HG03571 (cell line): Measurements from ENCODE around the gene CD6.

Source experiments
- ATAC-seq: cut with Tn5 transposase; IDR thresholded peaks from one replicate; pipeline ENCODE4 v1.9.1; 2021; ENCODE audit not compliant: unreplicated experiment

The CD6 gene

DNA sequence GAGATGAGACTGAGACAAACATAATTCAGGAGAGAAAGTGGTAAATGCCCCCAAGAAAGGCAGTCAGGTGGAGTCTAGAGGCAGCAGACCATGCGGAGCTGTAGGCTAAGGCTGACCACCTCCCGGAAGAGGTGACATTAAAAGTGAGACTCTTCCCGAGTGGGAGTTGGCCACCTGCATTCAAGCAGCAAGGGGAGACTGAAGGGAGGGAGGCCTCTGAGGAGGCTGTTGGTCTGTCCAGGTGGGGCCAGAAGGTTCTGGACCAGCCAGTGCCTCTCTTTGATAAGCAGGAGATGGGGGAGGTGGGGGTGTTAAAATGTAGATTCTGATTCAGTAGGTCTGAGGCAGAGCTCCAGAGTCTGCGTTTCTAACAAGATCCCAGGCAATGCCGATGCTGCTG lies 37.5 kb downstream of the CD6 start:
- no peak for ATAC-seq

DNA sequence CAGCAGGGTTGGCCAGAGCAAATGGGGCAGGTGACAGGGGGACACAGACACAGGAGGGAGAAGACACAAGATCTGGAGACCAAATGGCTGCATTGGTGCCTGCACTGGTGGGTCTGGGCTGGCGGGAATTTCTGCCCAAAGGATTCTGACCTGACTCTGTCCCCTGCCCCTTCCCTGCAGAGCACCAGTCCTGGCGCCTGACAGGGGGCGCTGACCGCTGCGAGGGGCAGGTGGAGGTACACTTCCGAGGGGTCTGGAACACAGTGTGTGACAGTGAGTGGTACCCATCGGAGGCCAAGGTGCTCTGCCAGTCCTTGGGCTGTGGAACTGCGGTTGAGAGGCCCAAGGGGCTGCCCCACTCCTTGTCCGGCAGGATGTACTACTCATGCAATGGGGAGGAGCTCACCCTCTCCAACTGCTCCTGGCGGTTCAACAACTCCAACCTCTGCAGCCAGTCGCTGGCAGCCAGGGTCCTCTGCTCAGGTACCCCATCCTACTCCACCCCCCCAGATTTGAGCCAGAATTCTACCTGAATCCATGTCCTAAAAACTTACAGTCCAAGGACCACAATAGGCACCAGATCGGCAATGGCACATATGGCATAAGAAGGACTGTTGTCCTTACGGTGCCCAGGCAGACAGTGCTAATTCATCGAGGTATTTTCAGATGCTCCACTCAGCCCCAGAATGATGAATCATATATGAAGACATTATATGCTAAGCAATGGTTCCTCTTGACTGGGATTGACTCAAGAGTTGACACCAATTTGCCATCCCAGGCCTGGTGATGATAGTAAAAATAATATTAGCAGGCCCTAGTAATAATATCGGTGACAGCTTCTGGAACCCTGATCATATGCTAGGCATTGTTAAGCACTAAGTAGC lies 38.2 kb downstream of the CD6 start:
- ATAC-seq = no peak

DNA sequence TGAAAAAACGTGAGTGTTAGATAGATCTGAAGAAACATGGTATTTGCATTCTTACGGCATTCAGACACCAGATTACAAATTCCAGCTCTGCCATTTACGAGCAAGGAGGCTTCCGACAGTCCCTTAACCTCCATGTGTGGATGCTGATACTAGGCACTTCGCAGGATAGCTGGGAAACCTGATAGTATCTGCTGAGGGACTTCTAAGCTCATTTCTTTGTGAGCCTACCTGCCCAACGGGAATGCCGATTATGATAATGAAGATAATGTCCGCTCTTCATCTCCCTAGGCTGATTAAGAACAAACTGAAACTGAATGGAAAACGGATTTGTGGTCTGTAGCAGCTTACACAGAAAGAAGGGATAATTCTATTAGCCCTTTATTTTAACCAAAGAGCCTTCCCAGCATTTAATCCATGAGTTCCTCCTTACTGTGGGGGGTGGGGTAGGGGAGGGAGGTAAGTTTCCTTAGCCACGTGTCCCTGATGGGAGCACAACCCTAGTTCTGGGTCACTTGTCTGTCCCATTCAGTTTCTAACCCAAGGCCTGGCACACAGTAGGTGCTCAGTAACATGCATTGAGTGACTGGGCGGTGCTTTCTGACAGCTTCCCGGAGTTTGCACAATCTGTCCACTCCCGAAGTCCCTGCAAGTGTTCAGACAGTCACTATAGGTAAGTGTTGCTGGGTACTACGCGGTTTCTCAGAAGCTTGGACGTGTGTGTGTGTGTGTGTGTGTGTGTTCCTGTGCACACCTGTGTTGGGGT lies 39.2 kb downstream of the CD6 start:
- no peak for ATAC-seq

DNA sequence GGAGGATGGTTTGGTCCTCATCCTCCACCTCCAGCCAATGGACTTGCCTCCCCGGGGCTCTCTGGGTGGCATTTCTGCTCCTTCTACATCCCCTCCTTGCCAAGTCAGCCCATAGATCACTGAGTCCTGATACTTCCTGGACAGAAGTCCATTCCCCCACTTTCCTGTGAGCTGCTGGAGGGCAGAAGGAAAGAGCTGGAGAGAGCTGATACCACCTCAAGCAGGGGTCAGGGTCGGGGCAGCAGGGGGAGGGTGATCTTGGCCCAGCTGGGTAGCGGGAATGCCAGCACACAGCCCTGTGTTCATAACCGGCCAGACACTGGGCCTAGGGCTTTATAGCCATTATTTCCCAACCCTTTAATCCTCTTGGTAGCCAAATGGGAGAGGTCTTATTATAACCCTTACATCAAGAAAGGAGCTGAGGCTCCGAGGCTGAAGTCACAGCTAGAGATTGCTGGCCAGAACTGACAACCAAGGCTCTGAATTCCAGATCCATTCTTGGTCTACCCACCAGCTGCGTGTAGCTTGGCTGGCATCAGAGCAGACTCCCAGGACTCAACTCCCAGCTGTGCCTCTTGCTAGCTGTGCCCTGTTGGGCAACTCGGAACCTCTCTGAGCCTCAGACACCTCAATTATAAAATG lies 39.9 kb downstream of the CD6 start:
- no peak for ATAC-seq

DNA sequence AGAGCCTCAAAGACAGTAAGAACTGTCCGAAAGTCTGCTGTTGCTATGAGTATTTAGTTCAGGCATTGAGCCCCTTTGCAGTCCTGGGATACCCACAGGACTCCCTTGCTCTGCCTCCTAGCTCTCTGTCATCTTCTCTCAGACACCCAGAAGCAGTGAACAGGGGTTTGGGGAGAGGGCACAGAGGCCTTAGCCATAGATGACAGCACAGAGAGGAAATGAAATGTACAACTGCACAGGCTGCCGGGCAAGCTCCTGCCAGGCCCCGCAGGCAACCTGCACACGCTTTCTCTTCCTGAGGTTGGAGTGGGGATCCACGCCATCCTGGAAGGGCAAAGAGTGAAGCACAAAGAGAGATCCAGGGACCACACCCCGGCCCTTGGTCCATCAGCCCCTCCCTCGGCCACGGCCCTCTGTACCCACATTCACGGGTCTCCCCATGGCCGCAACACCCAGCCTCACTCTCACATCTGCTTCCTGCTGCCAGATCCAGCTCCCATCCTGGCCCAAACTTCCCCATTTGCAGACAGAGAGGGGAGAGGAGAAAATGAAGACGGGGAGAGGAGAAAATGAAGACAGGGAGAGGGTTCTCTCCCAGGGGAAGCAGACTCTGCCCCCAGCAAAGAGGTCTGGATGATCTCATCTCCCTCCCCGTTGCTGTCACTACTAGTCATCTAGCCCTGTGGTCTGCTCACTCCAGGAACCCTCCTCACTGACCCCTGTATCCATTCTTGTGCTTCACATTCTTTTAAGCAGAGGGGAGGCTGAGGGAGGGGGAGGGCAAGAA lies 40.7 kb downstream of the CD6 start:
- no peak for ATAC-seq

DNA sequence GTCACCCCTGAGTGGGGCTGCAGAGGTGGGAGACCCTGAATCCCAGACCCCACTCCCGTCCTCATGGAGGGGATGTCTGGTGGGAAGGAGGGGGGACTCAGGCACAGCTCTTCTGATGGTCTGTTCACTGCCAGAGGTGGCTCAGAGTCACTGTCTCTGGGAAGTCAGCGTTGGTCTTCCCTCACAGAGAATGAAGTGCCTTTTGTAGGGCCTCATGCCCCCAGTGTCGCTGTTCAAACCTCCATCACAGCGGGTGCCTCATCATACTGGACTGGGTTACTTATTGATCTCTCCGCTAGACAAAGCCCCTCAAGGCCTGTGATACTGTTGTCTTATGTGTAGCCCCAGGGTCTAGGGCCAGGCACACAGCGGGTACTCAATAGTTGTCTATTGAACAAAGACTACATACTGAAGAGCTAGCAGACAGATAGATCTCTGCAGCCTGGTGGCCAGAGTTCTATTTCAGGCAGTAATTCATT lies 41.3 kb downstream of the CD6 start:
- ATAC-seq = no peak

DNA sequence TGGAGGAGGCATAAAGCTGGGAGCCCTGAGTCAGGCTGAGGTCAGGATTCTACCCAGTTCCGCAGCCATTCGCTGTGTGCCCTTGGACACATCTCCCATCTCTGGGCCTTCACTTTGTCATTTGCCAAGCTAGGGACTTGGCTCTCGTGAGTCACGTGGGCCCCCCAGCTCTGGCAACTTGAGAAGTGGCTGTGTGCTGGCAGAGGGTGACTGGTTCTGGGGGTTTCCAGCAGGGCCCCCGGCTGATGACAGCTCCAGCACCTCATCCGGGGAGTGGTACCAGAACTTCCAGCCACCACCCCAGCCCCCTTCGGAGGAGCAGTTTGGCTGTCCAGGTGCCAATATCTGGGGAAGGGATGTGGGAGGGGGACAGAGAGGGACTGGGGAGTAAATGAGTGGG lies 46.6 kb downstream of the CD6 start:
- ATAC-seq = no peak

DNA sequence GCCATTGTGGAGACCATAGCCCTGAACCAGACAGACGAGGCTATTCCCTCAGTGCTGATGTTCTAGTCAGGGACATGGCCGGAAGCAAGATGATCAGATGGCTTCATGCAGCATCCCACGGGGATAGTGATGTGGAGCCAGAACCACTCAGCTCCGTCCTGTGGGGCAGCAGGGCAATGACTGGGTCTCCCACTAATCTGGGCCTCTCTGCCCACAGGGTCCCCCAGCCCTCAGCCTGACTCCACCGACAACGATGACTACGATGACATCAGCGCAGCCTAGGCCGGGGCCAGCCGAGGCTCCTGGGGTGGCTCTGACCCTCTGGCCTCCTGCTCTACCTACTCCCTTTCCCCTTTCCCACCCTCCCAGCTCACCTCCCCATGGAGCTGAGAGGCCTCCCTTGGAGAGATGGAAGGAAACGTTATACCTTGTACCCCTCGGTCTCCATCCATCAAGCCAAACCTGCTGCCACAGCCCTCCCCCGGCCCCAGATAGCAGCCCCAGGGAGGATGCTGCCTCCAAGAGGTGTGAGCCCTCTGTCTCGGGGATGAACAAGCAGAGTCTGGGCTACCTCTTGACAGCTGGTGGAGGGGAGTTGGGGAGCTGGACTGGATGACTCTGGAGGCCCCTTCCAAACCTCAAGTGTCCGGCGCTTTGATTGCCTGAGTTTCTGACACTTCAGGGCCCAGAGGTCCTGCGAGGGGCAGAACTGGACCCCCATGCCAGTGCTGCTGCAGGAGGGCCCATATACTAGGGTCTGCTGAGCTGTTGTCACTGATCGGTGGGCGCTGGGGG lies 47.8 kb downstream of the CD6 start:
- ATAC-seq = no peak

DNA sequence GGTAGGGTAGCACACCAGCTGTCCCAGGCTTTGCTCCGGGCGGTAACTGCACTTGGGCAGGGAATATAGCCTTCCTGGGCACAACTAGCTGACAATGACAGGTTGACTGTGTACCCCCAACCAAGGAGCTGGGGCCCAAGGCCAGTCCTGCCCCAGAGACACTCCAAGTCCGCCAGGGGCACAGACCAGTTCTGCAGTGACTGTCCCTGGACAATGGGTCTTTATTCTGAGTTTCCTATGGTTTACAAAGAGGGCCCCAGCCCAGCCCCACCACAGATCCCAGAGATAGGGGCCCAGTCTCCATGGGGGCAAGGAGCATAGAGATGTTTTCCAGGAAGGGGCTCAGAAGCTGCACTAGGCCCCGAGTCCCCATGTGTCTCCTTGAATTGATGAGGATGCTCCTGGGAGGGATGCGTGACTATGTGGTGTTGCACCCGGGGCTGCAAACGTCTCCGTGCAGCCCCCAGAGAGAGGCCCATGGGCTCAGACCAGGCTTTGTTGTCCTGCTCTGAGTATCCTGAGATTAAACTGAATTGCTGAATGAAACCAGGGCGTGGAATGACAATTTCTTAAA lies 48.4 kb downstream of the CD6 start:
- ATAC-seq = no peak

DNA sequence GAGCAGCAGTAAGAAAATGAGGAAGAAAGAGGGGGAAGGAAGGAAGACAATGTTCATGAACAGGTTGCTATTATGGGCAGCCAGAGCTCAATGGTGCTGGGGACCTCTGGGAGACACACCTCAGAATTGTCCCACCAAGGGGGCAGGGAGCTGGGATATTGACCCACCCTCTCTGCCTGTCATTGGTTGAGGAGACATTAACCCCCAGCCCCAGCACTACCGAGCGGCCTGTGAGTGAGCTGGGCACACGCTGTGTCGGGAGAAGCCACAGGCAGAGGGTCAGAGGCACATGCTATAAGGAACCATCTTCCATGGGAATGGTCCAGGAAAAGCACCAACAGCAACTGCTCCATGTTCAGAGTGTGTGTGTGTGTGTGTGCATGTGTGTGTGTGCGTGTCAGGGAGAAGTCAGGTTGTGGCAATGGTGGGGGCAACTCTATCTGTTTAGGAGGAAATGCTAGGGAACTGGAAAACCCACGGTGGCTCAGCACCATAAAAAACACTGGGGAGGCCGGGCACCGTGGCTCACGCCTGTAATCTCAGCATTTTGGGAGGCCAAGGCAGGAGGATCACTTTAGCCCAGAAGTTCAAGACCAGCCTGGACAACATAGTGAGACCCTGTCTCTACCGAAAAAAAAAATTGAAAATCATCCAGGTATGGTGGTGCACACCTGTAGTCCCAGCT lies 49.2 kb downstream of the CD6 start:
- ATAC-seq = no peak

DNA sequence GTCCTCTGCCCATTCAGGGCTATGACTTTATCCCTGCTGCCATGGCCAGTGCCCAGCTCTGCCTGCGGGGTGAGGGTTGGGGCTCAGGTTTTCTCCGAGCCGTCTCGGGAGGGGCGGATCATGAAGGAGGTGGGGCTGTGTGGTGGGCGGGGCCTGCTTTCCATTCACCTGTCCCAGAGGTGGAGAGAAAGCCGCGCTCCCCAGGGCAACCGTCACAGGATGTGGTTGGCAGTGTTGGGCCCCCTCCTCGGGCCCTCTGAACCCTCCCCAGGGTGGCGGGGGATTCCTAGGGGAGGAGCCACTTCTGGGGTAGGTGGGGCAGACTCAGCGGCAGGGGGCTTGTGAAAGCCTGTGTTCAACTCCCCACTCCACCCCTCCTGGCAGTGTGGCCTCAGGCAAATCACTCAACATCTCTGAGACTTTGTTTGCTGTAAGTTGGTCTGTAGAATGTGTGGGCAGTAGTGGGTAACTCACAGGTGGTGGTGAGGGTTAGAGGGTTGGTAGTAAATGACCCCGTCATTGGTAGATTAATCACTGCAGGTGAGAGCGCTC lies 50.3 kb downstream of the CD6 start:
- ATAC-seq = no peak

DNA sequence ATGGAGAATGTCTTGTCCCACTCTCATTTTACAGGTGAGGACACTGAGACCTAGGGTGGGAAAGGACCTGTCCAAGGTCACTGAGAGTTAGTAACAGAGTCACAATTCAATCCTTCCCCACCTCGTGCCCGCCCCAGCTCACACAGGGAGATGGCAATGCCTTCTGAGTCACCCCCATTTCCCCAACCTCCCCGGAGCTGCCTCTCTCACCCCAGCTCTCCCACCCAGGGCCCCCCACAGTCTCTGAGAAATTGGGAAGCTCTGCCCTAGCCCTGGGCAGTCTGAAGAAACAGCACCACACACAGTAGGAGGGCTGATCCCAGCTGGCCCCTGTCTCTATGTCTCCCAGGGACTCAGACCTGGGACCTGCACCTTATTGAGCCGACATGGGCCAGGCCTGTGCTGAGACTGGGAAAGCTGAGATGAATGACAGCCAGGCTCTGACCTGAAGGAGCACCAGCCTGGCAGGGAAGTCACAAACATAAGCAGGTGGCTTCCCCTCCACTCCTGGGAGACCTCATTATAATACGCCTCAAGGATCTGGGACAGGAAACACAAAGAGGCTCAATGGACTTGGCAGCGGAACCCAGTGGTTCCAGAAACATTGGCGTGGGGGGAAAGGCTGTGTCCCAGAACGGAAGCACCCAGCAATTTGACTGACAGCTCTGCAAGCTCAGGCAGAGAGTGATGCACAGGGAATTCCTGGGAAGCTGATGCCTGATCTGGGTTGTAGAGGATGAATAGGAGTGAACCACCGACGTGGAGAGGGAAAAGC lies 51.0 kb downstream of the CD6 start:
- no peak for ATAC-seq

DNA sequence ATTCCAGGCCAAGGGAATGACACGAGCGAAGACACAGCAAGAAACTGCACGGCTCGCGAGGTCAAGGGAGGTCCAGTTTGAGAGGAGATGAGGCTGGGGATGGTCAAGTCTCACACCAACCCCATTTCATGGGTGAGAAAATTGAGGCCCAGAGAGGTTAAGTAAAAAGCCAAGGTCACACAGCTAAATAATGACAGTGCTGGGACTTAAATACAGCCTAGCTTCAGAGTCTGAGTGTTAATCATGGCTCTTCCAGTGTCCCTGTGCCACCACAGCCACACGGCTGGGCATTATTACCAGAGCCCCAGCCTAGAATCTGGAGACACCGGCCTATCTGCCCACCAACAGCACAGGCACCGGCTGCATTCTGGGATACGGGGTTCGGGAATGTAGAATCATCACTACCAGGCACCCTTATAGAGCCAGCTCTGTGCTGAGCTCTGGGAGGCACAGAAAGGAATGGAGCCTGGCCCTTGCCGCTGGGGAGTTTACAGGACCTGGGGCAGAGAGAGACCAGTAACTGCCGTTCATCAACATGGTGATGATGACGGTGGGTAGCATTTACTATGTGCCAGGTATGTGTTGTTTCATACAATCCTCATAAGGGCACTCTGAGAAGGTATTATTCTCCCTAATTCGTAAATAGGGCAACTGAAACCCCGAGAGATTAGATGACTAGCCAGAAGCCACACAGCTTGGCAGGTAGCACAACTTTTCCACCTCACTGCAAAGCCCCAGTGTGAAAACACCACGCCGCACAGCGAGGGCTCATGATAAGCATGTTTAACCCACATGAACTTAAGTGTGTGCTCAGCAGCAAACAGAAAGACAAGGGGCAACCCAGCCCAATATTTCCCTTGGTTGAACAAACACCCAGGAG lies 51.8 kb downstream of the CD6 start:
- no peak for ATAC-seq

DNA sequence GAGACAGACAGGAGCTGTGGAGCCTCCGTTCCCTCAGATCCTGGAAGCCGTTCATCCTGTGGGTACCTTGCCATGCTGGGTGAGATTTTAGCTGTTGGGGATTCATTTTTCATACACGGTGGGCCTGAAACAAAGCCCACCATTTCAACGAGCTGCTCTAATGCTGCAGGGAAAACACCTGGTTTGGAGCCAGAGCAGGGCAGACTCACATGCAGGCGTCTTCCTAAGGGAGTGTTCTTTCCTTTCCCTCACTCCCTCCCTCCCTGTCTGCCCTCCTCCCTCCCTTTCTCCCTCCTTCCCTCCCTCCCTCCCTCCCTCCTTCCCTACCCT lies 52.5 kb downstream of the CD6 start:
- ATAC-seq = no peak

DNA sequence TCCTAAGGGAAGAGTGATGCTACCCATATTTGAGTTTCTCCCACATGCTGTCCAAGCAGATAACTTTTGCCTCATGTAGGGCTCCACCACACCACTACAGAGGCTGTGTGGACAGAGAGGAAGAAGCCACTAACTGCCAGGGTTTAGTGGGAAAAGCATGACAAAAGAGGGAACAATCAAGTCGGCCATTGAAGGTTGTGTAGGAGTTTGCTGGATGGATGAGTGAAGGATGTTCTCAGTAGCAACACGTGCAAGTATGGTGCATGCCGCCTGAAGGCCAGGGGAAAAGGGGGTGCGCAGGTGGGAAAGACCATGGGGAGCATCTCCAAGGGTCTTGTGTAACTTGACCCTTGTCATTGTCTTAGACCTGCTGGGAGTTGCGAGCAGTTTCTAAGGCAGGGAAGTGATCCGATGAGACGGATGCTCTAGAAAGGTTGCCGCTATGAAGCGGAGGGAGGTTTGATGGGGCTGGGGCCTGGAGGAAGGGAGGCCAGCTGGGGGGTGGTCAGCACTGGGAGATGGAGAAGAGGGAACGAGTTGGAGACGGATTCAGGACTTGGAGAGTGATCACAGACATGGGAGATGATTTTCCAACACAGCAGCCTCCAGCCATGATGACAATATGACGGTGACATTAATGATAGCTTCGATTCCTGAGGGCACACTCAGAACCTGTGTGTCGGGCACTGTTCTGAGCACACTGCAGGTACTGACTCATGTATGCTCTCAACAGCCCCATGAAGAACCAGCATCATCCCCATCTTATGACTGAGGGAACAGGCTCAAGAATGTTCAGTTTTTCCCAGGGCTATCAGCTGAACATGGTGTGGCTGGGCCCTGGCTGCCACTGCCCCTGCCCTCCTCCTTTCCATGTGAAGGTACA lies 53.7 kb downstream of the CD6 start:
- no peak for ATAC-seq

DNA sequence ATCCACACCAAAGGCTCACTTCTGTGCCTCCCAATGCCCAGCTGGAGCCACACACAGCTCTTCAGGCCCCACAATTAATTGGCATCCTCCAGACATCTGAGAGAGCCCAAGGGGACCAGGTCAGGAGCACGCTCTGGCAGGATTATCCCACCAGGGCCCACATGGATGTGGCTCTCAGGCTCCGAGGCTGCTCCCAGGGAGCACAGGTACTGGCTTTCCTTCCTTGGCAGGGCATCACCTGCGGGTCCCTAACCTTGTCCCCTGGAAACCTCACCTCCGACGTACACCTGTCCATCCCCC lies 54.3 kb downstream of the CD6 start:
- ATAC-seq = no peak
